Measurements from ENCODE around the gene RABAC1. TPM values are rescaled to one million over a fixed set of nuclear protein-coding genes. Genes with fewer than 3 reads are reported as not detected.

Gene RABAC1
- total and polyA plus RNA-seq, 2 of the 8 experiments (the other 6 are each of a cell fraction or from before 2014, with no cell fraction given) = 124 to 439 TPM

GRCh38 chr19:41969772-41970458 is 10.8 kb upstream of the RABAC1 start:
- Histone ChIP-seq H3K4me3 (ENCODE audit: extremely low read depth in 1 of 4, insufficient read depth in 2 of 4, low read depth in 3 of 4, low read length in 4 of 4) (no peak overlapping the region), H2BK12ac (ENCODE audit: low read depth, low read length) (no peak overlapping the region), H3K4me2 (ENCODE audit: insufficient read depth in 1 of 2, low read depth in 2 of 2, low read length in 2 of 2) (no peak overlapping the region), H3K56ac (replicated peaks; ENCODE audit: insufficient read length, low read depth, low read length) (no peak overlapping the region), H3K79me2 (ENCODE audit: control insufficient read depth in 1 of 2, insufficient read depth in 2 of 2, low read length in 2 of 2) (no peaks in the 10 kb centered on the region), H3K9ac (replicated peaks in 1 of 4; ENCODE audit: extremely low read depth in 1 of 4, low read depth in 3 of 4, low read length in 3 of 4) (no peak overlapping the region), H3K36me3 (ENCODE audit: control insufficient read depth in 2 of 4, insufficient read depth in 4 of 4, low read length in 3 of 4) (peaks cover 0 to 9% (median 0%) of the 10 kb centered on the region in 4 experiments; a peak in 3 of 8 replicates), H3K14ac (ENCODE audit: insufficient read length) (no peak overlapping the region), H3K79me1 (ENCODE audit: low read depth, low read length) (no peaks in the 10 kb centered on the region), H2BK5ac (ENCODE audit: low read depth, low read length) (no peak overlapping the region), H2AFZ (ENCODE audit: low read length) (no peak overlapping the region), H3K4me1 (replicated peaks in 1 of 4; ENCODE audit: control insufficient read depth in 3 of 4, insufficient read depth in 4 of 4, low read length in 3 of 4) (no peaks in the 10 kb centered on the region), H3K27ac (ENCODE audit: low read depth, low read length) (no peak overlapping the region), H3K27me3 (replicated peaks in 1 of 4; ENCODE audit: control insufficient read depth in 3 of 4, extremely low read depth in 1 of 4, insufficient read depth in 3 of 4, low read length in 3 of 4) (no peaks in the 10 kb centered on the region), H3K9me3 (ENCODE audit: insufficient read depth in 2 of 2, low read depth in 1 of 2, low read length in 1 of 2) (no peaks in the 10 kb centered on the region), H4K20me1 (replicated peaks in 1 of 2; ENCODE audit: control insufficient read depth in 1 of 2, insufficient read depth in 2 of 2, low read length in 2 of 2) (peaks cover 0 to 3% of the 10 kb centered on the region in 2 experiments), H4K91ac (replicated peaks; ENCODE audit: insufficient read length, low read length) (no peak overlapping the region), H4K8ac (ENCODE audit: extremely low read depth, insufficient read depth, low read length) (no peak overlapping the region), H3K23ac (ENCODE audit: insufficient read length) (no peak overlapping the region), H4K5ac (ENCODE audit: insufficient read length, low read depth, low read length) (no peak overlapping the region), H3K4ac (replicated peaks; ENCODE audit: insufficient read length, low read depth, low read length) (no peak overlapping the region), H2BK15ac (ENCODE audit: low read length) (no peak overlapping the region), H2BK120ac (replicated peaks; ENCODE audit: low read depth, low read length) (no peak overlapping the region), H3K23me2 (ENCODE audit: low read depth, low read length) (no peaks in the 10 kb centered on the region), H2BK20ac (ENCODE audit: low read length) (no peak overlapping the region), H3K18ac (ENCODE audit: extremely low read depth, low read length) (no peak overlapping the region), H2AK5ac (ENCODE audit: low read depth, low read length) (no peak overlapping the region)
- WGBS, 2 experiments (ENCODE audit: extremely low coverage in 1 of 2, insufficient coverage in 1 of 2, insufficient read length in 1 of 2, insufficient replicate concordance in 2 of 2, low coverage in 1 of 2, low lambda C conversion rate in 2 of 2, missing lambda C conversion rate in 1 of 2) = 94% methylated on average over 19 of the region's 19 CpGs; no CpG with 5 or more reads in 1 of the 2 experiments
- DNase-seq (ENCODE audit: low read depth in 1 of 2, low spot score in 2 of 2) = no peak
- CTCF ChIA-PET (ENCODE audit: partially characterized antibody) = interaction anchor here (0.7 kb wide), 1 partner anchor 18 kb away, joined by 3 read pairs; no protein-coding TSS in a partner anchor
- no peak for FAIRE-seq
- POLR2A ChIA-PET (ENCODE audit: partially characterized antibody) = interaction anchor here (0.6 to 0.8 kb wide), 2 partner anchors 8 to 46 kb away, joined by 3 read pairs; no protein-coding TSS in a partner anchor
- TF ChIP-seq JUND (IDR thresholded peaks at IDR 0.05; ENCODE audit: low read length) (no peak), SIN3A (conservative IDR thresholded peaks at IDR 0.05 in 1 of 2, IDR thresholded peaks at IDR 0.05 in 1 of 2; ENCODE audit: low read depth in 1 of 2, low read length in 2 of 2) (no peak), CHD2 (IDR thresholded peaks at IDR 0.05; ENCODE audit: low read length) (no peak), MAFK (IDR thresholded peaks at IDR 0.05; ENCODE audit: low read depth, low read length) (no peak), CHD1 (IDR thresholded peaks at IDR 0.05; ENCODE audit: low read depth, low read length) (no peak), MAX (IDR thresholded peaks at IDR 0.05) (no peak), EGR1 (IDR thresholded peaks at IDR 0.05; ENCODE audit: borderline replicate concordance, low read depth, low read length) (no peak), ZNF274 (IDR thresholded peaks at IDR 0.05; ENCODE audit: borderline replicate concordance, extremely low read depth, low read length) (no peak), POLR2A (IDR thresholded peaks at IDR 0.05; ENCODE audit: control extremely low read depth in 1 of 2, low read depth in 2 of 2, low read length in 2 of 2) (no peak), KDM5A (IDR thresholded peaks at IDR 0.05; ENCODE audit: low read length) (no peak), TAF7 (optimal IDR thresholded peaks at IDR 0.05; ENCODE audit: borderline replicate concordance, low read depth, low read length) (no peak), POLR2AphosphoS5 (IDR thresholded peaks at IDR 0.05; ENCODE audit: low read depth, low read length) (no peak), HDAC6 (IDR thresholded peaks at IDR 0.05; ENCODE audit: low read depth, low read length) (no peak), SRF (IDR thresholded peaks at IDR 0.05; ENCODE audit: low read depth, low read length) (no peak)

Data from H1 (cell line).